Stomach (tissue), 4 donors: Measurements from ENCODE around the gene ROS1.

Experiments
- POLR2A ChIP-seq, 4 donors: fragments of 450-650 bp; IDR thresholded peaks; one replicate each; pipeline ENCODE4 v1.6.1; 2016; ENCODE audit warnings: antibody characterized with exemption in 4 of 4, control low read depth in 2 of 4, mild to moderate bottlenecking in 1 of 4, moderate library complexity in 1 of 4
- TF ChIP-seq, protein P1 (sequence below), 7 experiments: fragments of 450-650 bp in 4 of 7; fragments of 200-600 bp in 3 of 7; sonication (generic) in 3 of 7; IDR thresholded peaks; one replicate each; pipeline ENCODE4 v1.5.1; 2016 to 2019; ENCODE audit warnings: antibody characterized with exemption in 7 of 7, control low read depth in 2 of 7, mild to moderate bottlenecking in 1 of 7

DNA sequence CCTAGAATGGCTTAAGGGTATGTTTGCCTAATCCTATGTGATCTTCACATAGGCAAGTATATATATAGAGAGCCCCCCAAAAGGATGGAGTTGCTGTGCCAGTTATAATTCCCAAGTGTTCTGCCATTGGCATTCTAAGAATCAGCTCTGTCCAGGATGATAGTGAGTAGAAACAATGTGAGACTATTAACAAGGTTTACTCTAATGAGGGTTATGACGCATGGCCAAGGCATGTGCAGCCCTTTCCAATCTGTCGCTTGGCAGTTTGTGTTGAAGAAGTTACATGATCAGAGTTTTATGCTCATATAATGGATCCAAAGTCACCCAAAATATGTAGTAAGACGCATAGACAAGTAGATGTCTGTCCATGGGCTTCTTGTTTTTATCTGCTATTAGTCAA, 126.8 kb downstream of the ROS1 start:
- TF ChIP-seq, protein P1, sequence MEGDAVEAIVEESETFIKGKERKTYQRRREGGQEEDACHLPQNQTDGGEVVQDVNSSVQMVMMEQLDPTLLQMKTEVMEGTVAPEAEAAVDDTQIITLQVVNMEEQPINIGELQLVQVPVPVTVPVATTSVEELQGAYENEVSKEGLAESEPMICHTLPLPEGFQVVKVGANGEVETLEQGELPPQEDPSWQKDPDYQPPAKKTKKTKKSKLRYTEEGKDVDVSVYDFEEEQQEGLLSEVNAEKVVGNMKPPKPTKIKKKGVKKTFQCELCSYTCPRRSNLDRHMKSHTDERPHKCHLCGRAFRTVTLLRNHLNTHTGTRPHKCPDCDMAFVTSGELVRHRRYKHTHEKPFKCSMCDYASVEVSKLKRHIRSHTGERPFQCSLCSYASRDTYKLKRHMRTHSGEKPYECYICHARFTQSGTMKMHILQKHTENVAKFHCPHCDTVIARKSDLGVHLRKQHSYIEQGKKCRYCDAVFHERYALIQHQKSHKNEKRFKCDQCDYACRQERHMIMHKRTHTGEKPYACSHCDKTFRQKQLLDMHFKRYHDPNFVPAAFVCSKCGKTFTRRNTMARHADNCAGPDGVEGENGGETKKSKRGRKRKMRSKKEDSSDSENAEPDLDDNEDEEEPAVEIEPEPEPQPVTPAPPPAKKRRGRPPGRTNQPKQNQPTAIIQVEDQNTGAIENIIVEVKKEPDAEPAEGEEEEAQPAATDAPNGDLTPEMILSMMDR (IDR thresholded peaks at IDR 0.05) = no peak
- no peak for TF ChIP-seq POLR2A (IDR thresholded peaks at IDR 0.05)
